GM12874 (cell line): Measurements from ENCODE around the gene KCTD16.

Experiments used
- TF ChIP-seq, protein P1 (sequence below): IDR thresholded peaks from 2 replicates; pipeline ENCODE4 v1.5.1; 2011; ENCODE audit warnings: low read depth, mild to moderate bottlenecking, control low read depth, low read length, moderate library complexity; ENCODE audit not compliant: insufficient read depth

The KCTD16 gene

DNA sequence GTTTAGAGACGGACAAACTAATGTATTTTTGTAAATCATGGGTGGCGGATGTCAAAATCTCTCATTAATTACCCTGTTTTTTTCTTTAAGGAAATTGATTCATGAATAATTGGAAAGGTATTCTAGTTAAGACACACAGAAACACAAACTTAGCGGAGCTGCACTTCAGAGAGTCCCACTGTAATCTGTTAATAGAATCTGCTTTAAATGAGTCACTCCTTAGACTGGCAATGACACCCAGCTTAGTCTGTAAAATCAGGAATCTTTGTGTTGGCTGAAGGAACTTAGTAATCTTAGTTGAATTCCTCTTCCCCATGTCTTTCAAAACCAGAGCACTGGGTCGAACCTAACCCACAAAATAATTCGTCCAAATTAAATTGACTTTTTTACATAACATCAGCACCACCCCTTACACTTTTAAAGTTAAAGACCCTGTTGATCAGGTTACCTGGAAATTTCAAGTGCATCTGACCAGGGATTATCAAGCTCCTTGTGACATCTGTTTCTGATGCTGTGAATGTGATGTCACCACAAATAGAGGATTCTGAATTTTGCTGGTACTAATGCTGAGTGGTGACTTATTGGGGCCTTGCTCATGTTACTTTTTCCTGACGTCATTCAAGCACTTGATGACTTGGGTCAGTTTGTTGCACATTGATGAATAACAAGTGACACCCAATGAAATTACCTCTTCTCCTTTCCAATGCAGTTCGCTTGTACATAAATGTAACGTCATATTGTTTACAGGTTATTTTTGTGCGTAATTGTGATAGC is 313.6 kb downstream of the KCTD16 start:
- TF ChIP-seq, protein P1, sequence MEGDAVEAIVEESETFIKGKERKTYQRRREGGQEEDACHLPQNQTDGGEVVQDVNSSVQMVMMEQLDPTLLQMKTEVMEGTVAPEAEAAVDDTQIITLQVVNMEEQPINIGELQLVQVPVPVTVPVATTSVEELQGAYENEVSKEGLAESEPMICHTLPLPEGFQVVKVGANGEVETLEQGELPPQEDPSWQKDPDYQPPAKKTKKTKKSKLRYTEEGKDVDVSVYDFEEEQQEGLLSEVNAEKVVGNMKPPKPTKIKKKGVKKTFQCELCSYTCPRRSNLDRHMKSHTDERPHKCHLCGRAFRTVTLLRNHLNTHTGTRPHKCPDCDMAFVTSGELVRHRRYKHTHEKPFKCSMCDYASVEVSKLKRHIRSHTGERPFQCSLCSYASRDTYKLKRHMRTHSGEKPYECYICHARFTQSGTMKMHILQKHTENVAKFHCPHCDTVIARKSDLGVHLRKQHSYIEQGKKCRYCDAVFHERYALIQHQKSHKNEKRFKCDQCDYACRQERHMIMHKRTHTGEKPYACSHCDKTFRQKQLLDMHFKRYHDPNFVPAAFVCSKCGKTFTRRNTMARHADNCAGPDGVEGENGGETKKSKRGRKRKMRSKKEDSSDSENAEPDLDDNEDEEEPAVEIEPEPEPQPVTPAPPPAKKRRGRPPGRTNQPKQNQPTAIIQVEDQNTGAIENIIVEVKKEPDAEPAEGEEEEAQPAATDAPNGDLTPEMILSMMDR = no peak

DNA sequence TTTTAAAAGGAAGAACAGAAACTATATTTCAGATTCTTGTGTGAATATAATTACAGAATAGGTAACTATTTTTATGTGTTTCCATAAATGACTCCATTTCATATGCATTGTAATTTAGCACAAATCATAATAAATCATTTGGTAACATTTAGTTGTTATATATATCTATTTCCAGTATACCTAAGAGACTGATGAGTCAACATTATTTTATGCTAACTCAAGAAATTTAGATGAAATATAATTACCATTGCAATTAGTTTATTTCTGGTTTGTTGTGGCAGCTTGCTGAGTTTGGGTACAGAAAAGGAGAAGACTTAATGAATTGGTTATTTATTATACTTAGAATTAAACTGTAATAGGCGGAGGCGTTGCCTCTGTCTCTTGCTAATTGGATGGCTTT is 314.9 kb downstream of the KCTD16 start:
- TF ChIP-seq, protein P1 = no peak

DNA sequence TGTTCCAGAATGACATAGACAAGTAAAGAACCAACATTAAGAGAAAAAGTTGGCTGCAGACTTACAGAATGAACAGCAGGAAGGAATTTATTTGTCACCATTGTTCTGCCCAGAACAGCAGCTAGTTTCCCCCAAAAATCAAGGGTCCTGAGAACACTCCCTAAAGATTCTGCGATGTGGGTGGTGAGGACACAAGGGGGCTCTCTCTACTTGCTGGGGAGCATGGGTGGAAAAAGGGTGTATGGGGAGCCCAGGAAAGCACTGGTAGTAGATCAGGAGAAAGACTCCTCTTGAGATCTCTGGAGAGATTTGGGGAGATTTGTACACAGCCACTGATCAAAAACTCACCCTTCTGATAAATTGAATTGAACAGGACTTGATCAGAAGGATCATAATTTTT is 316.5 kb downstream of the KCTD16 start:
- TF ChIP-seq, protein P1 = peak; percentile 16; the same call in 1 of the 2 replicates

DNA sequence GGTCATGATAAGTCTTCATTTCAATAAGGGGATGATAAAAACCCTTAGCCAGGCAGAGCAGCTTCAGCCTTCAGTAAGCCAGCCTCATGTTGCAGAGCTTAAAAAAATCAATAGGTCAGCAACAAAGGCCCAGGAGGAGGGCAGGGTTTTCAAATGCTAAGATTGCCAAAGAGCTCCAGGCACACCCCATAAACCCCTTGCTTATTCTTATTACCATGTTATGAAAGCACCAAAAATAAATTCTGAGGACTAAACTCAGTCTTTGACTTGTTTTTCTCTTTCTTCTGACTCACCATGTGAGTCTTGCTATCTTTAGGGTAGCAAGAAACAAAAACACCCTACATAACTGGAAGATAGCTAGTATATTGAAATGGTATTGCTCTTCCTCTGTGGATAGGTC is 317.1 kb downstream of the KCTD16 start:
- TF ChIP-seq, protein P1 = no peak

DNA sequence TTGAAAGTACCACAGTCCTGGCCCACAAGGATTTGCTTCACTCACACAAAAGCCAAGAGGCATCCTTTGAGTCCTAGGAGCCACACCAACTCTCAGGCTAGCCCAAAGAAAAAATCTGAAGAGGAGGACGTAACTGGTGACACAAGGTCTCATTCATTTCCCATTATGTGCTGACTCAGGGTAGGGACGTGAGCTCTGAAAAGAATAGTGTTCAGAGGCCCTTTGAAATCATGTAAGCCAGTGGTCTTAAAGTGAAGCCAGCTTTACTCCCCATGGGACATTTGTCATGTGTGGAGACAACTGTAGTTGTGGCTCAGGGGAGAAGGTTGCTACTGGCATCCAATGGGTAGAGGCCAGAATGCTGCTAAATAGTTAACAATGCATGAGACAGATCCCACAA is 332.4 kb downstream of the KCTD16 start:
- TF ChIP-seq, protein P1 = no peak

DNA sequence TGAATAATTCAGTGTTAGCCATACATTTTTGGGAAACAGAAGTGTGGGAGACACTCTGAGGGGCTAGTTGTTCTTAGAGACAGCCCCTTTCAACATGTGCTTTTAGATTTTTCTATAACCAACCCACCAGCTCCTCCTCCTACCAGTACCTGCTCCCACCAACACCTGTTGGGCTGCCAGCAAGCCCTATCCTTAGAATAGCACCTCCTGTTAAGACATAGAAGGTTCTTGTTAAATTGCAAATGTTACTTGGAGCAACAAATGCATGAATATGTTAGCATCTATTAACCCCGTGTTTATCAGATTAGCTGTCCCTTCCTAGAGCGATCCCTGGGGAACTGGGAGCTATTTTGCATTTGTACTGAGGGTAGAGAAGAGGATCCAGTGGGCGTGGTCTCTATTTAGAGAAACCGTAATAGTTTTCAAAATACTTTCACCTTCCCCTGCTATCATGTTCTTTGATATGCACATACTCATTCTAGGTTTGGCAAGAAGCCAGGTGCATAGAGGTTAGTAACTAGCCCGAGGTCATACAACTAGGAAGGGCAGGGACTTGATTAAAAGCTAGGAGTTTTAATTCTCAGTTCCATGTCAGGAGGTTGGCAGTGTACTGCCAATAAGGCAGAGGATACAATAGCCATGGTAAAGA is 334.4 kb downstream of the KCTD16 start:
- TF ChIP-seq, protein P1 = no peak

DNA sequence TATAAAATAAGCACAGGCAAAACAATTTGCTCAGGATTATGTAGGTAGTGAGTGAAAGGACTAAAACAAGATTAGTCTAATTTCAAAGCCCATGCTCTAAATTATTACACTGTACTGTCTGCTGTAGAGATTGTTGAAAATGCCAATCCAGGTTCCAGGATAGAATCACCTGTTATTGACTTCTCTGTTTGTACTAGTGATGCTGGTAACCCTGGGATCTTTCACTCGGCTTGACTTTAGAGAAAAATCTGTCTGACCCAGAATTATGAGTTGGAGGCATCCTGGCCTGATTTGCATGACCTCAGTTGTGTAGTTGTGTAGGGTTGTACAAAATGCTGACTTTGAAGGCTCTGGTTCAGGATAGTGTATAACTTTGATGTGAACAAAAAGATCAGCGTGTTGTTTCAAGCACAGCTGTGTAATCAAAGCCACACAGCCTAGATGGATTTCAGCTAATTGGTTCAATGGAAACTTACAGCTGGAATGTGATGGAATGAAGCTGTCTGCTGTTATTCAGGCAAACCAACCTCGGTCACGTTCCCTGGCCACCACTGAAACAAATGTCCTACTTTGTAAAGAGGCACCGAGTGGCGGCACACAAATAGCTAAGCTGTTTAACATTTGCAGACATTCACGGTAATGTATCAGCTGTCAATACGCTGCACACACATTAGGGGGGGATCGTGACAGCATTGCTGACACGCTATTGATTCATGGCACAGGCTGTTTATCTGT is 340.3 kb downstream of the KCTD16 start:
- TF ChIP-seq, protein P1 = no peak
